GM21737 (cell line): ENCODE data around the gene NUDT17.

Experiments used
- ATAC-seq: cut with Tn5 transposase; IDR thresholded peaks from one replicate; pipeline ENCODE4 v1.9.1; 2021; ENCODE audit warnings: mild to moderate bottlenecking, moderate library complexity; ENCODE audit not compliant: unreplicated experiment

Gene NUDT17

DNA sequence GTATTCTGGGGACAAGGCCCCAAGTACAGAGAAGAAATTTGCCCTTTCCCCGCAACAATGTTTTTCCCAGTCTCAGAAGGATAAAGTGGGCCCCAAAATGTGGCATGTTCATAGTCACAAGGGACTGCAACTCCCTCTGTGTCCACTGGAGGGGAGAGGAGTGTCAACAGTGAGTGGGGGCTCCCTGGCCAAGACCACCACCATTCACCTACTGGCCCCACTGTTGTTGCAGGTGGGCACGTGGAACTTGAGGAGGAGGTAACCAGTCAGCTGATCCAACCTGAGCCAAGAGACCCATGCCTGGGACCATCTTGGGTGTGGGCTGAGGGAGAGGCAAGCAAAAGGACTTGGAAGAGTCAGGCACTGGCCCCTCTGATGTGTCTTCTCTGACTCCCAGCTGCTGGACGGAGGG, 777 bp downstream of the NUDT17 start:
- ATAC-seq: no peak

DNA sequence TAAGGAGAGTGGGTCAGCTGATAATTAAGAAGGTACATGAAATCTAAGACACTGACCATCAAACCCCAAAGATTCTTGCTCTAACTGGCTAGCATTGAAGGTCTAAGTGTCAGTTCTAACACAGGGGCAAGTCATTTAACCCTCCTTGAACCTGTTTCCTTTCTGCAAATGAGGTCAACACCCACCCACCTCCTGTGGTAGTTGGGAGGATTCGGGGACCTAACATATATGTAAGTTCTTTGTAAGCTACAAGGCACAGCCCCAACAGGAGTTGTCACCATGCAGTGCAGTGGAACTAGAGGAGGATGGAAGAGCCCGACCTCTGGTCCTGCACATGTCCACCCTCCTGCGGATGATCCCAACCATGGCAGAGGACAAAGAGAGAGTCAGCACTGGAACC, 2.4 kb downstream of the NUDT17 start:
- ATAC-seq: no peak

DNA sequence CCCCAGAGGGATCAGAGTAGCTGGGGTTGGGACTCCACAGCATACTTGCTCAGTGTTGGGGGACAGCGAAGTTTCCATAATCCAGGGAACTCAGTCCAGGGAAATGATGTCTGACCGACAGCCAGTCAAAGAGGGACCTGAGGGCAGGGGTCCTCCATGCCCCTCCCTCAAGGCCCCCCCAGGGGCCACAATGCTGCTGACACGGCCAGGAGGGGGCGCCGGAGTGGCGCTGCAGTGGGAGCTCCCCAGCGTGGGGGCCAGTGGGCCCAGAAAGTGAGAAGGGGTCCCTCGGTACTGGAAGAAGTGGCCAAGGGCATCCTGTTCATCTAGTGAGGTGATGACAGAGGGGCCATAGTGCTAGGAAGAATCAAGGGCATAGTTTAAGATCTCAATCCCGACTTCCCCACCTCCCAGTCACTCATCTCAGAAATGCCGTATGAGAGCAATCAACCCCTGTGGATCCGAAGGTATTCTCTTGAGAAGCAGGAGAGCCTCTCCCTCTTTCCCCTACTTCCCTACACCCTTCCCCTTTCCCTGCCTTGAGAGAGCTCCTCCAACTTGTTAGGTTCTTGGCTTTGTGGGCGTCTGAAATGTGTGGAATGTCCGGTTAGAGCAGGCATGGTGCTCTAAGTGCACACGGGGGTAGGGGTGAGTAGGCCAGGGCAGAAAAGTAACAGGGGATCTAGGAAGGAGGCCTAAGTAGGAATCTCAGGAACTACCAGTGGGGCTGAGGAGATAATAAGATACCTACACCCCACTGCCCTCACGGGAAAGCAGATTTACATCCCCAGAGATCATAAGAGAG, 4.1 kb downstream of the NUDT17 start:
- ATAC-seq: no peak

DNA sequence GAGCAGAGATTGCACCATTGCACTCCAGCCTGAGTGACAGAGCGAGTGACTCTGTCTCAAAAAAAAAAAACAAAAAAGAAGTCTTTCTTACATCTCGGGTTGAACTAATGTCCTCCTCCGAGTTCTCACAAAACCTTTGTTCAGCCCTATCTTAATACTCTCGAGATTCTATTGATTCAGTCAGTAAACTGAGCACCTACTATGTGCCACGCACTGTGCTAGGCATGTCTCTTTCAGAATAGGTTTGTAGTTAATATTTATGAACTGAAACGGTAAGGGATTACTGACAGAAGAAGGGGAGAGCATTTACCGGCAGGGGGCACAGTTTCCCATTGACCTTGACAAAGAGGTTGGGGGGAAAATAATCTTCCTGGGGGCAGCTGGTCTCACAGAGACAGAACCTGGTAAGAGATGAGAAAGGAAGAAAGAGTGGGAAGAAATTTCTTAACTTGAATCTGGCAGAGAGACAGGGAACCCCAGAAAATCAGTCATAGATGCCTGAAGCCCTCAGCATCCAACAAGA, 10.1 kb downstream of the NUDT17 start:
- ATAC-seq: no peak

DNA sequence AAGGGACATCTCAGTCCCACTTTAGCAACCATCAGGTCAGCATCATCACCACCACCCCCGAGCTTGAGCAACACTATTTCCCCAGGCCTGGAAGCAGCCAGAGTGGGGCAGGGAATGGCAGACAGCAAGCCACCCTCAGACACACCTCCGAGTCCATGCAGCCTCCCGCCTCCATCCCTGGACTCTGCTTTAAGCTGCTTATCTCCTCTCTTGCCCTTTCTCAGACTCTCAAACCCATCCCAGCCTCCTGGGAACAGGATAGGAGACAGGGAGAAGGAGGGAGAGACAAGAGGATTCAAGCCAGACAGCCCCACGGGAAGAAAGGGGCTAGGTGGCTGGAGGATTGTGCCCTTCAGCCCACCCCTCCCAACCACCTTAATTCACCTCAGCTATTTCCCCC, 11.7 kb downstream of the NUDT17 start:
- ATAC-seq: no peak

DNA sequence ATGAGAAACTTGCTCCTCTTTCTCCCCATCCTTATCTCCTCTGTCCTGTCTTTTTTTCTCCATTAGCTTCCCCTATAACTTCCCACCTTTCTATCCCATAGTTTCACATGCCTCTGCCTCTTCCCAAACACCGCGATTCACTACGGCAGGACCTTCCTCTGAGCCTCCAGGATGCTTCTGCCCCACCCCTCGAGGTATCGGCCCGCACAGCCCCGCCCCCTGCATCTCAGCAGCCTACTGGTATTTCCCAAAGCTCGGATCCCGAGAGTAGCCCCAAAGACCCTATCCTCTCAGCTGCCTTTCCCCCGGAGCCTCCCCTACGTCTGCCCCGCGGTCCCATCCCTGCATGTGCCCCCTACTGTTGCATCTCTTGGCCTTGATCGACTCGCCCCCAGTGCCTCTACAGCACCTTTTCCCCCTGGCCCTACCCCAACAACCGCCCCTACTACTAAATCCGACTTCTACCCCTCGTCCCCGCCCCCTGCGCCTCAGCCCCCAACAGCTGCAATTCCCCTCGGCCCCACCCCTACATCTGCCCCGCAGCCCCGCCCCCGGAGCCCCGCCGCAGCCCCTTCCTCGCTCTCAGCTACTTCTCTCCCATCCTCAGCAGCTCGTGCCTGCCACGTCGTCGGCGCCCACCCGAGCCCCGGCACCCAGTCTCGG, 12.9 kb downstream of the NUDT17 start:
- ATAC-seq: no peak

DNA sequence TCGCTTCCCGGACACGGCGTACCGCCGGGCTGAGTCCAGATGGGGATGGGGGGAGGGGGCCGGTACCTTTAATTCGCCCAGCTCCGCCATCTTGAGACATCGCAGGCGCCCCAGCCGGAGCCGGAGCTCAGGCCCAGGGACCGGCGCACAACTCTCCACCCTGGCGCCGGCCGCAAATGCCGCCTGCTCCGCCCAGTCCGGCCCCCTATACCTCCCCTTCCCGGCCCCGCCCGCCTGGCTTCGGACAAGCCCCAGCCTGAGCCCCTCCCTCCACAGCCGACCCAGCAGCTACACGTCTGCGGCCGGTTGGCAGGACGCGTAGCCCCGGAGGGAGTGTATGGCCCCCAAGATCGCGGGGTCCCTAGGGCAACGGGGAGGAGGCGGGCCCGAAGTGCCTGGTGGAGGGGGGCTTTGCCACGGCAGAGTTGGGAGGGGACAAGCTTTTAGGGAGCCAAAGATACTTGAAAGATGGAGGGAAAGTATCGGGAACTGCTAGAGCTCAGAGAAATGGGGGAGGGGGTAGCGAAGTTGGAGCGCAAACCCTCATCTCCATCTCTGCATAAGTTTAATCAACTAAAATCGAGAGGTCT, 13.6 kb downstream of the NUDT17 start, which contains the start of gene PIAS3:
TSS of gene PIAS3 (minus strand) at position 181 of the 590 bp plus-strand sequence. CDS start at position 90, 91 bp downstream.
- ATAC-seq: peak; percentile 83

DNA sequence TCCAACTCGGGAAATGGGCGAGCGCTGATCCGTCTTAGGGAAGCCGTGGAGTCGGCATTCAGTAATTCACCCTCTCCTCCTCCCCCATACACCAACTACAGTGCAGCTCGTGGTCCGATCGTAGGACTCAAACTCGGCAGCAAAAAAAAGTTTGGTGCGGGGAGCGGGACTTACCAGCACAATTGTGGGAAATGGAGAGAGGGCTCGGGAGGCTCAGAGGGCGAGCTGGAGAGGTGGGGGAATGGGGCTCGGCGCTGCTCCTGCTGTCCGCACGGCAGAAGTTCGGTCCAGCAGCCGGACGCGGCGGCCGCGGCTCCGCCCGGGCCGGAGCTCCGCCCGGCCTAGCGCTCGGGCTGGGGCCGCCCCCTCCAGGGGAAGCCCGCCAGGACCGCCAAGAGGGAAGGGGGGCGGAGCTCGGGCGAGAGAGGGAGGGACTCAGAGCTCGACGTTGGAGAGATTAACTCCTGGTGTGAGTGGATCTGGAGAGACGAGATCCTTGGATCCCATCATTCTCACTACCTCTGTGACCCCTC, 14.1 kb downstream of the NUDT17 start:
- peak; percentile 73 for ATAC-seq

DNA sequence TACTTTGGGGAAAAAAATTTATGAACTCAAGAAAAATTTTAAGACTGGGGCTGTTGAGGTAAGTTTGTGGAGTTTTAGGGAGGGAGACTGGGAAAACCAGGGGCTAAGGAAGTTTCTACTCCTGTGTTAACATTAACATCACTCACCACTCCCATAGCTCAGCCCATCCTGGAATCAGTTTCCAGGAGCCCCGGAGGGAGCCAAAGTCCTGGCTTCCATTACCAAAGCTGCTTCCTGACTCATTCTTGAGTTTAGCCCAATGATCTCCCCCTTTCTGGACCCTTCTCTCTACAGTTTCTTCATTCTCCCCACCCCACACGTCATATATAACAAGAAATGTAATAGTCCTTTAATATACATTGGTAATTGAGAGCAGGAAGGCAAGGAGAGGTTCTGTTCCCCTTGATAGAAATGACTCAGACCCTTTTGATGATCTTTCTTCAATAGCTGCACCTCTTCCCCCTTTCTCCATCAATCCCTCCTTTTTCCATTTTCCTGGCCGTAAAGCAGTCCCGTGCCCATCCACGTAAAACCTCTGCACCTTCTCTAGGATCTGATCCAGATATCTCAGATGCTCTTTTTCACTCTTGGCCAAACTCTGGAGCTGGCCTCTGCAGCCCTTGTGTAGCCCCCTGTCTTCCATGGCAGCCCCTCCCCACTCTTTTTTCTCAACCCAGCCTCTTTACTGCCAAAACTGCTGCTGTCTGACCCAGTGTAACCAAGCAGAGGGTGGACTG, 18.0 kb downstream of the NUDT17 start:
- no peak for ATAC-seq

DNA sequence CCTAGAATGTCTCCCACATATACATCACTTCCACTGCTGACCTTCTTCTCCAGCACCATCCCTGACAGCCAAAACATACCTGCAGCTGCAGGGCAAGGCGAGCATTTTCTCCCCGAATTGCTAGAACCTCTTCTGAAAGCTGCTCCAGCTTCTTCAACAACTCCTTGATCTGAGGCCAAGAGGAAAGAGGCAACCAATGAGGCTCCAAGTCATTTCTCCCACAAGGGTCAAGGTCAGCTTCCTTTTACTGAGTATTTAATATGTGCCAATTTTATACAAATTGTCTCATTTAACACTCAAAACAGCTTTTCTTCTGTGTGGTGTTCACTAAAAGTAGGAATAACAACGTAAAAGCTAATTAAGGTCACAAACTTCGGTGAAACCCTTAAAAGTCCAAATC, 22.8 kb downstream of the NUDT17 start:
- no peak for ATAC-seq

DNA sequence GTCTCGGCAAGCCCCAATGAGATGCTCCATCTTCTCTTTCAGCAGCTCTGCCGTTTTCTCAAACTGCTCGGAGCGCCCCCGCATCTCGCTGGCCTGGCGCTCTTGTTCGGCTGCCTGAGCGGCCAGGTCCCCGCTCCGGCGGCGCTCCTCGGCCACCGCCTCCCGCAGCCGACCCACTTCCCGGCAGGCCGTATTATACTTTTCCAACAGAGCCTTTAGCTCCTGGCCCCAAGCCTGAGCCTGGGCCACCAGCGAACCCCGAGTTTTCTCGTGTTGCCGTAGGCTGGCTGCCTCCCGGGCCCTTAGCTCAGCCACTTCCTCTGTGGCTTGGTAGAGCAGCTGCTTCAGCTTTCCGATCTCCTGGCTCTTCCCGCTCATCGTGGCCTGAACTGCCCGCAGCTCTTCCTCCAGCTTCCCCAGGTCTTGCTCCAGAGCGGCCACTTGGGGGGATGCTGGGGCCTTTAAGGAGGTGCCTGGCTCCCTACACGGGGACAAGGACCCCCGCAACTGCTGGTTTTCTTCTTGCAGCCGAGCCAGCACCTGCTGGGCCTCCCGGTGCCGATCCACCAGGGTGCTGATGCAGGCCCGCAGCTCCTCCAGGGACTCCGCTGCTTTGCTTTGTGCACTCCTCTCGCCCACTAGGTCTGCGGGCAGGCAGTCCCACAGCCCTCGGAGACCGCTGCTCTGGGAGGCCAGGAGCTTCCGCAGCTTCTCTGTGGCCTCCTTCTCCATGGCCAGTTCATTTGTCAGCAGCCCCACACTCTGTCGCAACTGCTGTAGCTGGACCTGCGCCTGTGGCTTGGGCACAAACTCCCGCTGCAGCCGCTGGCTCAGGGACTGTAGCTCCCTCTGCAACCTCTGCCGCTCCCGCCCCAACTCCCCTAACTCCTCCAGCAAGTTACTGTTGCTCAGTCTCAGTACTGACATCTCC, 26.8 kb downstream of the NUDT17 start:
- ATAC-seq: no peak

DNA sequence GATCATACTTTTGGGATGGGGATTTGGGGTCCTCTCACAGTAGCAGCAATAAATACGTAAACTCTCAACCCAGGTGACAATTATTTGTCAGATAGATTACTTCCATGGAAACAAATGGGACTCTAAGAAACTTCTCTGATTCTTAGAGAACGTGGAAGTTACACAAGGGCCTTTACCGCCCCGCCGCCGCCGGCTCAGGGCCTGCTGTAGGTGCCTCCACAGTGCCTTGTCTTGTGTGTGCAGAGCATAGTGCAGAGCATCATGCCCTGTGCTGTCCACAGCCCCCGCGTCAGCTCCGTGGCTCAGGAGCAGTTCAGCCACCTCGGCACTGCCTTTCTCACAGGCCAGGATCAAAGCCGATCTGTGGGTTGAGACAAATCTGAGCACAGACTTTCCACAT, 29.2 kb downstream of the NUDT17 start:
- no peak for ATAC-seq

DNA sequence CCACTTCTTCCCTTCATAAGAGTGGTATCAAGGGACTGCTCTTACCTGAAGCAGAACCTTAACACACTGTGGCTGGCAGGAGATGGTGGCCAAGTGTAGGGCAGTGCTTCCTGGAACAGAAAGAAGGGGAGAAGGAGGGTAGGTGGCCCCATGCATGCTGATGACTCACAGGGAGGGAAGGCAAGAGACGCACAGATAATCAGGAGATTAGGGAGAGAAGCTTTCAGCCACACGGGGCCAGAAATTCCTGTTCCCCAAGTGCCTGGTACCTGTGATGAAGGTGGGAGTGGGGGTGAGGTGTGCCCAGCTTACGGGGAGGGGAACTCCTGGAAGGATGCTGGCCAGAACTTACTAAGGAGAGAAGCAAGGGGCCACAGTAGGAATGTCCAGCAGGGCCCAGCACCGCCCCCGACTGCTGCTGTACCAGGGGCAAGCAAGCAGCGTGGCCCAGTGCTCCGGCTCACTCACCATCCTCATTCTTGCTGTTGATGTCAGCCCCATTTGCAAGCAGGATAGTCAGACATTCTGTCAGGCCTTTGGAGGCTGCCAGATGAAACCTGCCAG, 32.6 kb downstream of the NUDT17 start:
- no peak for ATAC-seq

DNA sequence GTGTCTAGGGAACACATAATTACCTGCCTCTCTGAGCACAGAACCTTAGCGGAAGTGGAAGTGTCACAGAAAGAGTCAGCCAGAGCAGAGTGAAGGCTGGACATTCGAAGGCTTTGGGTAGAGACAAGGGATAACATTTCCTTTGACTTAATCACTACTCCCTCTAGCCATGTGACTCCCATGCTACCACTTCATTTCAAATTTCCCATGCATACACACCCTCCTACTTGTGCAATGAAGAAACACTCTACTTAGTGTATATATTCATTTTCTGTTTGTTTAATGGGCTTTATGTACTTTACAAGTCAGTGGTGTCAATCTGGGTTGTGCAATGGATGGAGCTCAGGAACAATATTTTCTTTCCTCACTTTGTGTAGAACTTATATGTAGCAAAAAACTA, 33.3 kb downstream of the NUDT17 start:
- ATAC-seq: no peak

DNA sequence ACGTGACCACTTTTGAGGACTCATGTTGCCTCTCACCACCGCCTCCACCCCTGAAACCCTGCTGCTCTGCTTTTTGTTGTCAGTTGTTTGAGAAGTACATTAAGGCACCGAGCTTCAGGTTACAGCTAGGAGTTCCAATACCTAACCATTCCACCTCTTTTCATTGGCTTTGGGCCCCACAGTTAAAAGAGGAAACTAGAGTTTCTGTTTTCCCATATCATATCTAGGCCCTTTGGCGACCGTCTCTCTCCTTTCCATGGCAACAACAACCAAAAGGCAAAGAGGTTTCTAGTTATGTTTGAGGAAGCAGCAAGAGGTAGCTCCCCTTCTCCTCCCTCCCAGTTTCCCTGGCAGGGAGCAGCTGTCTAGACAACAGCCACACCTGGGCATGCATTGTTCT, 34.3 kb downstream of the NUDT17 start:
- no peak for ATAC-seq

DNA sequence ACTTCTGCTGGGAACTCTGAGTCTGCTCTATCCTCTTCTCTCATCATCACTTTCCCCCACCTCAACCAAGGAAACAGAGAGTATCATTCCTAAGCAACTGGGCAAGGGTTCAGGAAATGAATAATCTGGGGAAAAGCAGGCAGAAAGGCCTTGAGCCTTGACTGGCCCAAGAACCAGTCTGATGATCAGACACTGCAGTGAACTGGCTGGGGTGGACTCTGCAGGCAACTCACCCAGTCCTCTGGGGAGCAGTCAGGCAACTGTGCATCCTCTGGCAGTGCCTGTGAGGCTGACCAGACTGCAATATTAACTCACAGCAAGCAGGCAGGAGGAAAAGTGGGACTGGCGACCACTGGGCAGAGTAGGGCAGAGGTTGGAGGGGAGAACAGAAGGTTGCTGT, 39.2 kb downstream of the NUDT17 start:
- ATAC-seq: no peak

DNA sequence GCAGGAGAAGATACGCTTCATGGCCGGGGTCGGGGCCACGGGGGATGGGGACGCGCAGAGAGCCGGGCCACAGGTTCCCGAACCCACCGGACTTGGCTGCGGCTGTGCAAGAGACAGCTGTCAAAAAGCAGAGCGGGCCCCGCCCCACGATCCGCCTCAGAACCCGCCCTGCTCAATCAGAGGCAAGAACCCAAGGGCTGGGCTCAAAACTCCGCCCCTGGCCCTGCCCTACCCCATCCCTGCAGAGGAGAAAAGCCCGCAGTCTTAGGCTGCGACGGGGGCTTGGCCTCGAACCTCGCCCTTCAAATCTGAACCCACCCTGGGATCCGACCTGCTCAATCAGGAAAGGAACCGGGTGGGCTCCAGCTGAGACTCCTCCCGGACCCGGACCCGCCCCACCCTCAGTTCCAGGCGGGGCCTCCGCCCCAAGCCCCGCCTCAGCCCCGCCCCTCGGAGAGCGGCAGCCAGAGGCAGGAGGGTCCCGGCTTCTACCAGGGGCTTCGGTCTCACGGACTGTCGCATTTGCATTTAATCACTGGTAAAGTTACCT, 40.4 kb downstream of the NUDT17 start, which contains the start of gene ANKRD35:
TSS of gene ANKRD35 (minus strand) at position 129 of the 550 bp plus-strand sequence. CDS start at position 21, 108 bp downstream.
- ATAC-seq: peak; percentile 97

DNA sequence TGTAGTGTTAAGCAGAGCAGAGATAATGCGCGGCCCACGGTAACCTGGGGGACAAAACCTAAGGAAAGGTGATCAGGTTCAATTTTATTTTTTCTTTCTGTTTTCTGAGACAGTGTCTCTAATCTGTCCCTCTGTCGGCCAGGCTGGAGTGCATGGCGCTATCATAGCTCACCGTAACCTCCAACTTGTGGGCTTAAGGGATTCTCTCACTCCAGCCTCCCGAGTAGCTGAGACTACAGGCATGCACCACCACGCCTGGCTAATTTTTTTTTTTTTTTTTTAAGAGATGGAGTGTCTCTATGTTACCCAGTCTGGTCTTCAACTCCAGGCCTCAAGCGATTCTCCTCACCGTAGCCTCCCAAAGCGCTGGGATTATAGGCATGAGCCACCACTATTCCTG, 41.0 kb downstream of the NUDT17 start:
- no peak for ATAC-seq

DNA sequence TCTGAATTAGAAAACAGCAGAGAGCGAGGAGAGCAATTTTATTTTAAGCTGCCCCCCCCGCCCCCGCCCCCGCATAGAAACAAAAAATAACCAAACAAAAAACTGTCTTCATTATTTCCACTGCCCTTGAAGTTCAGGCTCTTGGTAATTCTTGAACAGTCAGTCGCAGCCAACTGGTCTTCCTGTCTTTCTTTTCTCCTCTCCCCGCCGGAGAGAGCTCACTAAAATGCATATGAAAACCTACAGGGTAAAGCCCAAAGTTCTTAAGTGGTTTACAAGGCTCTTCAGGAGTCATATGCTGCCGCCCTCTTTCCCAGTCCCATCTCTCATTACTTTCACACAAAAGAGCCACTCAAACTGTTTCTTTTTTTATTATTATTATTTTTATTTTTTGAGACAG, 41.4 kb downstream of the NUDT17 start:
- ATAC-seq: no peak
